M059J (cell line): ENCODE results near the gene PTPN1. TPM values are rescaled to one million over a fixed set of nuclear protein-coding genes. Genes with fewer than 3 reads are reported as not detected.

ENCODE experiments used
- DNase-seq: peaks from one replicate; pipeline ENCODE4 v3.0.0-alpha.2; 2012; ENCODE audit warnings: low read depth
- total RNA-seq: library from RNA; depleted of rRNA; stranded (reverse); fragments of >200 nt; shearing (Covaris generic); gene quantifications from 2 replicates; pipeline ENCODE4 v1.2.3, GENCODE V29; 2014

Gene PTPN1
- total RNA-seq, 1 experiment from 2014 or later, result 84.9 TPM

GRCh38 chr20:50575865-50576720 lies 65.9 kb downstream of the PTPN1 start:
- peak; percentile 60 for DNase-seq

GRCh38 chr20:50577175-50578018 lies 67.2 kb downstream of the PTPN1 start:
- no peak for DNase-seq

GRCh38 chr20:50578061-50578777 lies 68.0 kb downstream of the PTPN1 start:
- DNase-seq, result no peak

- DNase-seq, result no peak
These were observed 68.6 kb downstream of the PTPN1 start for GRCh38 chr20:50578778-50579165.

- DNase-seq, result no peak
These were observed 69.3 kb downstream of the PTPN1 start for GRCh38 chr20:50579511-50579910.

GRCh38 chr20:50580016-50580747 lies 70.0 kb downstream of the PTPN1 start:
- DNase-seq, result peak; percentile 59

GRCh38 chr20:50580842-50581544 lies 70.8 kb downstream of the PTPN1 start:
- DNase-seq, result no peak

- no peak for DNase-seq
These were observed 71.9 kb downstream of the PTPN1 start for GRCh38 chr20:50582092-50582491.

GRCh38 chr20:50582591-50583234 lies 72.5 kb downstream of the PTPN1 start:
- no peak for DNase-seq

GRCh38 chr20:50583442-50584150 lies 73.4 kb downstream of the PTPN1 start:
- DNase-seq, result no peak

- no peak for DNase-seq
These were observed 74.5 kb downstream of the PTPN1 start for GRCh38 chr20:50584687-50585086.

- DNase-seq, result no peak
These were observed 75.0 kb downstream of the PTPN1 start for GRCh38 chr20:50585214-50585613.

- DNase-seq, result no peak
These were observed 75.5 kb downstream of the PTPN1 start for GRCh38 chr20:50585678-50586077.

- DNase-seq, result no peak
These were observed 76.5 kb downstream of the PTPN1 start for GRCh38 chr20:50586531-50587232.

- DNase-seq, result peak; percentile 39
These were observed 77.2 kb downstream of the PTPN1 start for GRCh38 chr20:50587291-50587961.

GRCh38 chr20:50588034-50588736 lies 78.0 kb downstream of the PTPN1 start:
- peak; percentile 64 for DNase-seq

- DNase-seq, result no peak
These were observed 79.6 kb downstream of the PTPN1 start for GRCh38 chr20:50589548-50590347.
